Fibroblast of villous mesenchyme (primary cell): ENCODE results near the gene PTPRE. TPM values are rescaled to one million over a fixed set of nuclear protein-coding genes. Genes with fewer than 3 reads are reported as not detected.

Experiments
- DNase-seq: peaks from one replicate; pipeline ENCODE4 v3.0.0-alpha.2; 2010; ENCODE audit warnings: low read depth
- H3K4me3 ChIP-seq: 2 replicates; pipeline ENCODE4 v1.5.1; 2011; ENCODE audit warnings: low read depth, mild to moderate bottlenecking, low read length
- total RNA-seq: library from RNA; depleted of rRNA; stranded (reverse); fragments of >200 nt; gene quantifications from 2 replicates; pipeline ENCODE4 v1.2.3, GENCODE V29; 2012
- TF ChIP-seq, protein P1 (sequence below): IDR thresholded peaks from 2 replicates; pipeline ENCODE4 v1.5.1; 2012; ENCODE audit warnings: low read depth, mild to moderate bottlenecking, low read length; ENCODE audit not compliant: insufficient read depth

PTPRE gene
- total RNA-seq, 1 donor = 11.2 TPM

DNA sequence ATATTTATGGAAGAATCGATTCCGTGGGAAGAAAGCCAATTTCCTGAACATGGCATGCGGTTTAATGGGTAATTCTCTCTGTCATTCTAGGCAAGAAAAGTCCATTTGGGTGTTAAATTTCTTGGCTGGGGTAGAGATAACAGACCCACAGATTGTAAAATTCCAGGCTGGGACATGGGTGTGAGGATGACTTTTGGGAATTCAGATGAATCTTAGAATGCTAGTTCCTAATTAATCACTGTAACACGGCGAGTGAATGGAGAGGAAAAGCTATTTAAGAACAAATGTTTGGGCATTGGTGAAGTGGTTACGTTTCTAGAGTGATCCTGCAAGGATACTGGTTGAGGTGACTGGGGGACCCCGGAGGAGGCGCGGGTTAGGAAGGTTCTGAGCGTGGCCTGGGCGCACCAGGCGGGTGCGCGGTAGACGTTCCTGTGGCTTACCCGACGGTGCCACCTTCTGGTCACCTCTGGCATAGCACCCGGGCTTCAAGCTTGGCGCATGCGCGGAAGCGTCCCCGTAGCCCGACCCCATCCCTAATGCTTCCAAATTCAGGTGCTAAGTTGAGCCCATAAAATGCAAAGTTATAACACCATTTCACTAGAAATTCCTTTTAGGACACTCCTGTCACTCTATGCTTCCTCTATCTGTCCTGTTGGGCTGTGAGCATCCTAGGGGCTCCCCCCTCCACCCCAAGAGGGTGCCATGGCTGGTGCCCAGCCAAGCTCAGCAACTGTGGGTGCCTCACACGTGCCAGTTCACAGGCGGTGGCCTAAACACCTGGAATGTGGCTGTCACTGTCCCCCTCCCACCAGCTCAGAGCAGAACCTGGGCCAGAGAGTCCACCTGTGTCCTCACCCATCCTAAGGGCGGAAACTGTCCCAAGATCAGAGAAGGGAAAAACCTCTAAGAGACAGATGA lies 104.4 kb downstream of the PTPRE start:
- DNase-seq = peak; percentile 65
- H3K4me3 ChIP-seq = no peak overlapping the region
- TF ChIP-seq, protein P1, sequence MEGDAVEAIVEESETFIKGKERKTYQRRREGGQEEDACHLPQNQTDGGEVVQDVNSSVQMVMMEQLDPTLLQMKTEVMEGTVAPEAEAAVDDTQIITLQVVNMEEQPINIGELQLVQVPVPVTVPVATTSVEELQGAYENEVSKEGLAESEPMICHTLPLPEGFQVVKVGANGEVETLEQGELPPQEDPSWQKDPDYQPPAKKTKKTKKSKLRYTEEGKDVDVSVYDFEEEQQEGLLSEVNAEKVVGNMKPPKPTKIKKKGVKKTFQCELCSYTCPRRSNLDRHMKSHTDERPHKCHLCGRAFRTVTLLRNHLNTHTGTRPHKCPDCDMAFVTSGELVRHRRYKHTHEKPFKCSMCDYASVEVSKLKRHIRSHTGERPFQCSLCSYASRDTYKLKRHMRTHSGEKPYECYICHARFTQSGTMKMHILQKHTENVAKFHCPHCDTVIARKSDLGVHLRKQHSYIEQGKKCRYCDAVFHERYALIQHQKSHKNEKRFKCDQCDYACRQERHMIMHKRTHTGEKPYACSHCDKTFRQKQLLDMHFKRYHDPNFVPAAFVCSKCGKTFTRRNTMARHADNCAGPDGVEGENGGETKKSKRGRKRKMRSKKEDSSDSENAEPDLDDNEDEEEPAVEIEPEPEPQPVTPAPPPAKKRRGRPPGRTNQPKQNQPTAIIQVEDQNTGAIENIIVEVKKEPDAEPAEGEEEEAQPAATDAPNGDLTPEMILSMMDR = peak; percentile 96

DNA sequence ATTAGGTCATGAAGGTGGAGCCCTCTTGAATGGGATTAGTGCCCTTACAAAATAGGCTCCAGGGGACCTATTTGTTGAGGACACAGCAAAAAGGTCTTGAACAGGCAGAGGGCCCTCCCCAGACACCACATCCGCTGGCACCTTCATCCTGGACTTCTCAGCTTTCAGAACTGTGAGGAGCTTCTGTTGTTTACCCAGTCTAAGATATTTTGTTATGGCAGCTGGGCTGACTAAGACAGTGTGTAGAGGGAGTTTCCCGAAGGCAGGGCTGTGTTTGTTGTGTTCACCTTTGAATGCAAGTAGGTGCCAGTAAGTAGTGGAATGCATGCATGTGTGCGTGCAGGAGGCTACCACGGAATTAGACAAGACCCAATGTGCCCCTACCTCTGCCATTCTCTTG lies 106.7 kb downstream of the PTPRE start:
- TF ChIP-seq, protein P1 = no peak
- no peak for DNase-seq
- H3K4me3 ChIP-seq = no peak overlapping the region

DNA sequence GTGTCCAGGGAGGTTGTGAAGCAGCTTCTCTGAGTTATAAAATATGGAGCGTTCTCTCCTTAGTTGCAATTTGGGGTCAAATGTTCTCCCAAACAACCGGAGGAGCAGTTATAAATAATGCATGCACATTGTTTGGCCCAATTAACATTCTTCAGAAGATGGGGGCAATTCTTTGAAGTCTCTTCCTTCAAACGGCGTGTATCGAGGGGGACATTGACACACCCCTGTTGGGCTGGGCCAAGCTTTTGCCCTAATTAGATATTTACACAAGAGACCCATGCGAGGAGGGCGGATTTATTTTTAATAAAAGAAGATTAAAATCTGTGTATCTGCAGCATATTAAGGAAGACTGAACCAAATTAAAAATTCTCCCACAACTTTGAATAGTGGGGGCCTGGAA lies 107.3 kb downstream of the PTPRE start:
- H3K4me3 ChIP-seq = no peak overlapping the region
- no peak for DNase-seq
- TF ChIP-seq, protein P1 = no peak

DNA sequence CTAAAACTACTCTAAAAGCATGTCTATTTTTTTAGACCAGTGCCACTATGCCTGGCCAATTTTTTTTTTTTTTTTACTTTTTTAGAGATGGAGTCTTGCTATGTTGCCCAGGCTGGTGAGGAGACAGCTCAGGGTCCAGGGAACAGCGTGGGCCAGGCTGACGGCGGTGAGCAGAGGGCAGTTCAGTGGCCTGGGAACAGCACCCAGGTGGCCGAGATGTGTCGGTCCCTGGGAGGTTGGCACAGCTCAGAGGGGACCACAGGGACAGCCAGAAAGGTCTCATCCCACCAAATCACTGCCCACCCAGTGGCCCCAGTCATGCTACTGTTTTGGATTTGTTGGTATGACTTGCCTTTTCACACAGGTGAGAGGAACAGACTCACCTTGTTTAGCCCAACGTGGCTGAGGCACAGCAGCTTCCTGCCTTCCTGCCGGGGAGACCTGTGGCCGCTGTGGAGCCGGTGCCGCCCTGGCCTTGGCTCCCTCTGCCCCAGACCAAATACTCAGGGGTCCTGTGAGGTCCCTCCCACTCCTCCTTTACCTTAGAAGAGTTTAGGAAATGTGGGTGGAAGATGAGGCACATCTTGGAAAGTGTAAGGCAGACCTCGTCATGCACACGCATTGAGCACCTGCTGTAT lies 109.6 kb downstream of the PTPRE start:
- no peak for DNase-seq
- TF ChIP-seq, protein P1 = no peak
- no peak overlapping the region for H3K4me3 ChIP-seq

DNA sequence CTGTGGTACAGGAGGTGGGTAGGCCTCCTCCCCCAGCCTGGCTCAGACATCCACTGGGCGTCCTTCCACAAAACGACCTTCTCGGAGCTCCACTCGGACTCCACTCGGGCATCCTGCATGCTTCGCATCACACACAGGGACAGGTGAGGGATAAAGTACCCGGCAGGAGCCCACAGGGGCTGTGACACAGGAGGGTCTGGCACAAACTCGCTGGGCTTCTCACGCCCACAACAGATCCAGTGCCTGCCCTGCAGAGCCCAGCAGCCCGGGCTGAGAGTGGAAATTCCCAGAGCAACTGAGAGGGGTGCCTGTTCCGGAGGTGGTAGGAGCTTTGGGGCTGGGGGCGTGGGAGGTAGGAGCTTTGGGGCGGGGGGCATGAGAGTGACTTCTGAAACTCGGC lies 110.9 kb downstream of the PTPRE start:
- no peak for DNase-seq
- TF ChIP-seq, protein P1 = no peak
- no peak overlapping the region for H3K4me3 ChIP-seq

DNA sequence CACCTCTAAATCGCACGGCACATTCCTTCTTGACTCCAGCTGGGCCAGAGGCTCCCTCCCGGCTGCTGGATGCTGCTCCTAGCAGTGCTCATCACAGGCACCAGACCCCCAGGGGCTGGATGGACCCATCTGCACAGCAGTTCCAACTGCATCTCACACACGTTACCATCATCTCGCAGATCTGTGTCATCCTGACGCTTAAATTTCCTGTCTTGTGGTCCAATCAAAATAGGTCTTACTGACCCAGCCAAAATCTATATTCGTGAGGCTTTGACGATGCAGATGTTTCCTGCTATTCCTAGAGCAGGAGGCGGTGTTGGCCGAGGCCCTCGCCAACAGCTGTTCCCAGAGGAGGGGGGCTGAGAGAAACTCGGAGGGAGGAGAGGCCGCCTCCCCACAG lies 111.3 kb downstream of the PTPRE start:
- TF ChIP-seq, protein P1 = no peak
- no peak overlapping the region for H3K4me3 ChIP-seq
- no peak for DNase-seq
